D721Med (cell line): Measurements from ENCODE around the gene PEPD.

Source experiments
- DNase-seq: peaks from one replicate; pipeline ENCODE4 v3.0.0; 2011; ENCODE audit warnings: low spot score; ENCODE audit not compliant: insufficient read length
- FAIRE-seq: peaks from 2 replicates; lab custom pipeline; 2011; peaks lifted over from hg19 to GRCh38; lab: Jason Lieb, UNC
- TF ChIP-seq, protein P1 (sequence below): IDR thresholded peaks from 2 replicates; pipeline ENCODE4 v1.5.1; 2012; ENCODE audit warnings: mild to moderate bottlenecking, control low read depth; ENCODE audit not compliant: insufficient read depth; ENCODE audit errors: missing control alignments

PEPD gene

DNA sequence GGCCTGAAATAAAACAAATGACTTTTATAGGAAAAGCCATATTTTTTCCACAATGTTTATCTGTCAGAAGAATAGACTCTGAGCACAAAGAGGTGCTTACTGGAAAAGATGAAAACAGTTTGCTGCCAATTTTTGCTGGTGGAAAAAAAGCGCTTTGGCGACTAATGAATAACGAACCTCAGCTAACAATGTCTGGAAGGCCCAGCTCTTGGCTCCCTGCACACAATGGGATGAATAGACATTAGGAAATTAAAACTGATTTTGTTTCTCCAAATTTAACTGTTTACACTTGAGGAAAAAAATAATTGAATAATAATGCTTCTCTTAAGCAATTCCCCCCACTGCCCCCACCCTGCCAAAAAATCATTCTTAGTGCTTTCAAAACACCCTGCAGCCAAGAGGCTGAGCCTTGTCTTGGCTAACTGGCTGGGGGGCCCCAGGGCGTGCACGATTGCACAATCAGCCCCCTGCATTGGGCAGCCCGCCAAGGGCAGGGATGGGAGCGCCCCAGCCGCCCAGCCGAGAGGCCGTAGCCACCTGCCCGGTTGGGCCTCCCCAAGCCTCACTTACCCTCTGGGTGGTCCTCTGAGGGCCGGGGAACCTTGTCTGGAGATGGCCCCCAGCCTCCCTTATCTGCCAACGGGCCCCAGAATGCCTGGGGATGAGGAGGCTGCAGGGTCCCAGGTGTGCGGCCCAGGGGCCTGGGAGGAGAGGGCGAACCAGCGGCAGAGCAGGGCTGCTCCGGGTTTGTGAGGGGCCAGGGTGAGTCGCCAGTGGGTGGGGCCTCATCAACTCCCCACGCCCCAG is 131.3 kb downstream of the PEPD start:
- TF ChIP-seq, protein P1, sequence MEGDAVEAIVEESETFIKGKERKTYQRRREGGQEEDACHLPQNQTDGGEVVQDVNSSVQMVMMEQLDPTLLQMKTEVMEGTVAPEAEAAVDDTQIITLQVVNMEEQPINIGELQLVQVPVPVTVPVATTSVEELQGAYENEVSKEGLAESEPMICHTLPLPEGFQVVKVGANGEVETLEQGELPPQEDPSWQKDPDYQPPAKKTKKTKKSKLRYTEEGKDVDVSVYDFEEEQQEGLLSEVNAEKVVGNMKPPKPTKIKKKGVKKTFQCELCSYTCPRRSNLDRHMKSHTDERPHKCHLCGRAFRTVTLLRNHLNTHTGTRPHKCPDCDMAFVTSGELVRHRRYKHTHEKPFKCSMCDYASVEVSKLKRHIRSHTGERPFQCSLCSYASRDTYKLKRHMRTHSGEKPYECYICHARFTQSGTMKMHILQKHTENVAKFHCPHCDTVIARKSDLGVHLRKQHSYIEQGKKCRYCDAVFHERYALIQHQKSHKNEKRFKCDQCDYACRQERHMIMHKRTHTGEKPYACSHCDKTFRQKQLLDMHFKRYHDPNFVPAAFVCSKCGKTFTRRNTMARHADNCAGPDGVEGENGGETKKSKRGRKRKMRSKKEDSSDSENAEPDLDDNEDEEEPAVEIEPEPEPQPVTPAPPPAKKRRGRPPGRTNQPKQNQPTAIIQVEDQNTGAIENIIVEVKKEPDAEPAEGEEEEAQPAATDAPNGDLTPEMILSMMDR, result no peak
- FAIRE-seq (no peak), DNase-seq (no peak)

DNA sequence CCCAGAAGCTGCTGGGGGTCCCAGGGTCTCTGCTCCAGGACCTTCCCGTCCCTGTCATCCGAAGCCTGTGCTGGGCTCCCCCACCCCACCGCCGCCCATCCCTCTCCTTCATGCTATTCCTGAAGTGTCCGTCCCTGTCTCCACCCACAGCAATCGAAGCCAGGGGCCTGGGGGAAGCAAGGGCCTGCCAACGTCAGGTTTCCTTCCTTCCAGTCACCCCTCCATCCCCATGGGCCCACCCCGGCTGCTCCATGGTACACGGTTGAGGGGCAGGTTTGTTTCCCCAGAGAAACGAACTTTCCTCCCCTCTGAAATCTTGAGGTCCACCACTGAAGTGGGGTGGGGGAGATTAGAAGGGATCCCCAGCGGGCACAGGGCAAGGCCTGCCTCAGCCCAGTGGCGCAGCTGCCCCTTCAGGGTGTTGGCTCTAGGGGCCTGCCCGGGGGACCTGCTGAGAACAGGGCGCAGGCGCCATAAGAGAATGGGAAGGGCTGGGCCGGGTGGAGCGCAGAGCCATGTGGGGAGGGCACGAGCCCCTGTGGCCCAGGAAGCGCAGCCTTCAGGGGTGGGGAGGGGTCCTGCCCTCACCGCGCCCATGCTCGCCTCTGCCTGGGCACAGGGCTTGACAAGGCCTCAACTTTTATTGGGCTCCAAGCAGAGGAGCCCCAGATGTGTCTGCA is 132.0 kb downstream of the PEPD start:
- no peak for DNase-seq
- TF ChIP-seq, protein P1, result no peak
- FAIRE-seq, result no peak

DNA sequence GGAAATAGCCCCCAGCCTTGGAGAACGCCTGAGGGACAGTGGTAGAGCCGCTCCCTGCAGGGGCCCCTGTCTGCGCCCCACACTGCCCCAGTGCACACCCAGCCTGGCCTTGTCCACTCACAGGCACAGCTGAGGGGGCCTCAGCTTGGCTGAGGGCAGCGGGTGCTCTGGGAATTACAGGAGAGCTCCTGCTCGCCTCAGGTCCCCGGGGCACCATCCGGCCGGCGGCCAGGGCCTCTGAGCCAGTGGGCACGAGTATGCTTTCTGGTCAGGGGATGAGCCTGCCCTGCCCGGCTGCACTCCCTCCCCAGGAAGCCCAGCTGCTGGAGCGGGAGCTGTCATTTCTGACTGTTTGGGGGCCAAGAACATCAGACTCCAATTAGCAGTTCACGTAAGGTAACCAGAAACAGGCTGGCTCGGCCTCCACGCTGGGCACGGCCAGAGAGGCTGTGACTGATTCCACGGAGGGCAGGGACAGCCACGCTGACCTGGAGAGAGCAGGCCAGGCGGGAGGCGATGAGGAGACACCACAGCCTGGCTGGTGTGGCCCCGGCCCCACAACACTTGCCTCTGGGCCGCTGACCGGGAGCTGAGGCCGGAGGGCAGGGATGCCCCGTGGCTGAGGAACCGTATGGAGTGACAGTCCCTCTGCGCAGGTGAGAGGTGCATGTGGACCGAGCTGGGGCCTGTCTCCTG is 132.7 kb downstream of the PEPD start:
- FAIRE-seq, result no peak
- TF ChIP-seq, protein P1, result no peak
- no peak for DNase-seq

DNA sequence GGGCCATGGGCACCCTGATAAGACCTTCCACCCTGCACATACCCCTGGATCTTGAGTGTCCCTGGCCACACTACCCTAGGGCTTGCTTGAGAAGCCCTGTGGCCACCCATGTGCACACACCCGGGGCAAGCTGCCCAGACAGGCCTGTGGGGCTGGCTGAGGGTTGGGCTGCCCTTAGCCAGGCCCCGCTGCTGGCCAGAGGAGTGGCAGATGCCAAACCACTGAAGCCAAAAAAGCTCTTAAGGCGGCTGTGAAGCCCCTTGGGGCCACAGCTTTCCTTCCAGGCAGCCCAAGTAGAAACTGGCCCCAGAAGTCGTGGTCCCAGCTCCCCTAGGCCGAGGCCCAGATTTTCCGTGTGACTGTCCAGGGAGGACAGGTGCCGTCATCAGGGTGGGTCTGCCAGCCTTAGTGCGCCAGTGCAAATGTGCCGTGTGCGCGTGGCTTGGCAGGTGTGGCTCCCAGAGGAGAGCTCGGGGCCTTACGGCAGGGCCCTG is 133.3 kb downstream of the PEPD start:
- TF ChIP-seq, protein P1, result no peak
- FAIRE-seq (no peak), DNase-seq (no peak)

DNA sequence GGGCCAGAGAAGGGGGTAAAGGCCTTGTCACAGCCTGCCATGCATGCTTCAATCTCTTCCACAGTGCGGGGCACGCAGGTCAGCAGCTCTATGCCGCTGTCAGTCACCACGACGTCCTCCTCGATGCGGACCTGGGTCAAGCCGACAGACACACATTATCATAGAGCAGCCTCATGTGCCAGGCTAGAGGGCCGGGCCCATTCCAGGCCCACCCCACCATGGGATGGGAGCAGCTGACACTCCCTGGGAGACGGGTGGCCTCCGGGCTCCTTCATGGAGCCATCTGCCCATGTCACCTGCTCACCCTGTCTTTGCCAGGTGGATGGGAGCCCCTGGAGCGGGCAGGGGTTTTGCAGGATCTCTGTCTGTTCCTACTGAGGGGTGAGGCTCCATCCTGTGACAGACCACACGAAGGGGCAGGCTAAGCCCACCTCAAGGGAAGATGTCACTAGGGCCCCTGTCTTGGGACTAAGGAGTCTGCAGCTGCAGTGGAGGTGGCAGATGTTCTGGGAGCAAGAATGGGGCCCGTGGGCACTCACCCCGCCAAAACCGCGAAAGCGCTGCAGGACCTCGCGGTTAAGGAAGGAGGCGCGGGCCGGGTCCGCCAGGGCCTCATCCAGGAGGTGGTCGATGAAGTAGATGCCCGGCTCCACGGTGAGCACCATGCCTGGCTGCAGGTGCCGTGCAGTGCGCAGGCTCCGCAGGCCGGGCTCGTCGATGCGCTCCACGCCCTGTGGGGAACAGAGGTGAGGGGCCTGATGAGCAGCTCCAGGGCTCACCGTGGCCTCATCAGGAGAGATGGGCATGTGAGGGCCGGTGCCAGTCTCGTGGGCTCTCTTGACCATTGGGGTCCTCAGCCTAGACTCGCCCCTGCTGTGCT is 134.0 kb downstream of the PEPD start:
- TF ChIP-seq, protein P1, result no peak
- FAIRE-seq (no peak), DNase-seq (no peak)

DNA sequence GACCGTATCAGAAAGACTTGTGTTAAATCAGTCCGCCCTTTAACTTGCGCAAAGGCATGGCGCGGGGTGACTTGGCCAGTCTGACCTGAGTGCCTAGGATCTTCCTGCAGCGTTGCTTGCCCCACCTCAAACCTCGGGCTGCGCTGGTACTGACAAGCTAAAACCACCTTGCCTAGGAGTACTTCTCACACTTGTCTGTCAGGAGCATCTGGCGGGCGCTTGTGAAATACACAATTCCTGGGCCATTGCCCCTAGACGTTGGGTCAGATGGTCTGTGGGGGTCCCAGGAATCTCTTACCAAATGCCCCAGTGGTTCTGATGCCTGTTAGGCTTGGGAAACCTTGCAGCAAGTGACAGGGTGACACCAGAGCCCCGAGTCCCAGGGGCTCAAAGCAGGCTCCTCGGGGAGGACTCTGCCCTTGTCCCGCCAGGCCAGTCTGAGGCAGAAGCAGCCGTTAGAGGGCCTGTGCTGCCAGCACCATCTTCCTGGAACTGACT is 135.2 kb downstream of the PEPD start:
- FAIRE-seq (no peak), DNase-seq (no peak)
- TF ChIP-seq, protein P1, result no peak
